ENCODE data around the gene COL5A2.

COL5A2 gene

DNA sequence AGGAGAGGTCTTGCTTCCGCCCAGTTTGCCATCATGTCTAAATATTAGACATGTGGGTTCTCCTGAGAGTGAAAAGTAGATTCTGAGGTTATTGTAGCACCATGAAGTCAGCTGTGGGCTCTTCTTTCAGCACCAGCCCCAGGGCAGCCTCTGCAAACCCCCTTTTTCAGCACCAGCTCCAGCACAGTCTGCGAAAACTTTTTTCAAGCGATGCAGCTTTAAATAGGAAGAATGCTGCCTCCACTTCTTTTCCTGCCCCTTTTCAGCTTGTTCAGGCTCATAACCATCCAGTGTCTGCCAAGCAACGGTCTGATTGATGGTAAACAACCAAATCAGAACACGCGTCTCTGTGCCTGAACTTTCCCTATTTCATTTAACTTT, at the start of gene COL5A2:
TSS of gene COL5A2 (minus strand) at position 192 of the 381 bp plus-strand sequence. CDS start at position 35, 157 bp downstream.
- Histone ChIP-seq H3K4me1 (ENCODE audit: control insufficient read depth, low read depth, low read length) (peaks cover 23% of the 10 kb centered on the region), H3K9ac (ENCODE audit: low read length) (peak within 1 kb of the TSS; percentile 33), H3K27me3 (ENCODE audit: control insufficient read depth, insufficient read depth, low read length) (no peaks in the 10 kb centered on the region), H3K4me3 (ENCODE audit: low read length) (peak within 1 kb of the TSS; percentile 72), H3K36me3 (ENCODE audit: control insufficient read depth, low read depth, low read length) (no peaks in the 10 kb centered on the region), H3K9me3 (ENCODE audit: control insufficient read depth, low read depth, low read length) (no peaks in the 10 kb centered on the region), H3K27ac (ENCODE audit: low read length) (no peak within 1 kb of the TSS)

GRCh38 chr2:189226017-189226416, 46.5 kb upstream of the COL5A2 start:
- Histone ChIP-seq H3K27me3 (ENCODE audit: control insufficient read depth, insufficient read depth, low read length) (no peaks in the 10 kb centered on the region), H3K4me1 (ENCODE audit: control insufficient read depth, low read depth, low read length) (no peaks in the 10 kb centered on the region), H3K4me3 (ENCODE audit: low read length) (no peak overlapping the region), H3K9me3 (ENCODE audit: control insufficient read depth, low read depth, low read length) (no peaks in the 10 kb centered on the region), H3K9ac (ENCODE audit: low read length) (no peak overlapping the region), H3K27ac (ENCODE audit: low read length) (no peak overlapping the region), H3K36me3 (ENCODE audit: control insufficient read depth, low read depth, low read length) (no peaks in the 10 kb centered on the region)

- Histone ChIP-seq H3K4me1 (ENCODE audit: control insufficient read depth, low read depth, low read length) (no peaks in the 10 kb centered on the region), H3K4me3 (ENCODE audit: low read length) (no peak overlapping the region), H3K27ac (ENCODE audit: low read length) (no peak overlapping the region), H3K9me3 (ENCODE audit: control insufficient read depth, low read depth, low read length) (no peaks in the 10 kb centered on the region), H3K36me3 (ENCODE audit: control insufficient read depth, low read depth, low read length) (no peaks in the 10 kb centered on the region), H3K27me3 (ENCODE audit: control insufficient read depth, insufficient read depth, low read length) (no peaks in the 10 kb centered on the region), H3K9ac (ENCODE audit: low read length) (no peak overlapping the region)
Measured at GRCh38 chr2:189225032-189225431, 45.5 kb upstream of the COL5A2 start.

- Histone ChIP-seq H3K27ac (ENCODE audit: low read length) (no peak overlapping the region), H3K9ac (ENCODE audit: low read length) (no peak overlapping the region), H3K27me3 (ENCODE audit: control insufficient read depth, insufficient read depth, low read length) (no peaks in the 10 kb centered on the region), H3K4me3 (ENCODE audit: low read length) (no peak overlapping the region), H3K9me3 (ENCODE audit: control insufficient read depth, low read depth, low read length) (no peaks in the 10 kb centered on the region), H3K36me3 (ENCODE audit: control insufficient read depth, low read depth, low read length) (no peaks in the 10 kb centered on the region), H3K4me1 (ENCODE audit: control insufficient read depth, low read depth, low read length) (peaks cover 9% of the 10 kb centered on the region)
Measured at GRCh38 chr2:189222468-189223105, 43.0 kb upstream of the COL5A2 start.

DNA sequence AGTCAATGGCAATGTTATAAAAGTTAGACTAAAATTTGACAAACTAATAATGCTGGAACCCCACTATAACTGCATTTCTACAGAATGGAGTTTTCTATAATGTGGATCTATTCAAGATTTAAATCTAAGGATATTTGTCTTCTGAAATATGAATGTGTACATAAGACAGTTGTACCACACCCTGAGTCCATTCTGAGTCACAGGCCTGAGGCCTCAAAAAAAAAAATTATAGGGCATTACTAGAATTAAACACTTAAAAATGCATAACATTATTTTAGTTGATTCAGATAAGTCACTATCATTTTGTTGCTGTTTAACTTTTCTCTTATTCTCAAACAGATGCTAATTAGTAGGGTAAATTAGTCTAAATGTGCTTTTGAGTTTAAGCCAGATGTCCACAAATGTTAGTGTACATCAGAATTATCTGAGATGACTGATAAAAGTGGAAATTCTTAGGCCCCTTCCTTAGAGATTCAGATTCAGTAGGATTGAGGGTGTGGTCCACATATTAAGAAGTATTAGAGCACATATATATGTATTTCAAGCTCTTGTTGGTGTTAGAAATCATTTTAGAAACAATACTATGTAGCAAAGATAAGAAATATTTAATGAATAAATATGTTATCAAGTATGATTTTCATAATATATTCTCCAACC, 42.4 kb upstream of the COL5A2 start:
- Histone ChIP-seq H3K27me3 (ENCODE audit: control insufficient read depth, insufficient read depth, low read length) (no peaks in the 10 kb centered on the region), H3K4me3 (ENCODE audit: low read length) (no peak overlapping the region), H3K4me1 (ENCODE audit: control insufficient read depth, low read depth, low read length) (peaks cover 14% of the 10 kb centered on the region), H3K9ac (ENCODE audit: low read length) (no peak overlapping the region), H3K27ac (ENCODE audit: low read length) (no peak overlapping the region), H3K36me3 (ENCODE audit: control insufficient read depth, low read depth, low read length) (no peaks in the 10 kb centered on the region), H3K9me3 (ENCODE audit: control insufficient read depth, low read depth, low read length) (no peaks in the 10 kb centered on the region)

DNA sequence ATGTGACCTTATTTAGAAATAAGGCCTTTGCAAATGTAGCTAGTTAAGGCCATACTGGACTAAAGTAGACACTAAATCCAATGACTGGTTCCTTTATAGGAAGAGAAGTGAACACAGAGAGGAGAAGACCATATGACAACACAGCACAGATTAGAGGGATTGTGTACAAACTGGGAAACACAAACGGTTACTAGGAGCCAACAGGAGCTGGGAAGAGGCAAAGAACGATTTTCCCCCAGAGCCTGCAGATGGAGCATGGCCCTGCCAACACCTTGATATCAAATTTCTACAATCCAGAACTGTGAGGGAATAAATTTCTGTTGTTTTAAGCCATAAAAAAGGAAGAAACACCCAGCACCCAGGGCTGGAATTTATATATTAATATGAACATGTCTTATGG, 38.7 kb upstream of the COL5A2 start:
- Histone ChIP-seq H3K4me3 (ENCODE audit: low read length) (no peak overlapping the region), H3K27me3 (ENCODE audit: control insufficient read depth, insufficient read depth, low read length) (no peaks in the 10 kb centered on the region), H3K9me3 (ENCODE audit: control insufficient read depth, low read depth, low read length) (no peaks in the 10 kb centered on the region), H3K4me1 (ENCODE audit: control insufficient read depth, low read depth, low read length) (peaks cover 27% of the 10 kb centered on the region), H3K36me3 (ENCODE audit: control insufficient read depth, low read depth, low read length) (no peaks in the 10 kb centered on the region), H3K9ac (ENCODE audit: low read length) (no peak overlapping the region), H3K27ac (ENCODE audit: low read length) (no peak overlapping the region)

GRCh38 chr2:189217541-189217940, 38.0 kb upstream of the COL5A2 start:
- no peaks in the 10 kb centered on the region for H3K27me3 ChIP-seq (ENCODE audit: control insufficient read depth, insufficient read depth, low read length)
- H3K9me3 ChIP-seq (ENCODE audit: control insufficient read depth, low read depth, low read length): no peaks in the 10 kb centered on the region
- H3K4me3 ChIP-seq (ENCODE audit: low read length): no peak overlapping the region
- H3K4me1 ChIP-seq (ENCODE audit: control insufficient read depth, low read depth, low read length): peaks cover 27% of the 10 kb centered on the region
- H3K9ac ChIP-seq (ENCODE audit: low read length): no peak overlapping the region
- peak overlapping the region; percentile 54 for H3K27ac ChIP-seq (ENCODE audit: low read length)
- no peaks in the 10 kb centered on the region for H3K36me3 ChIP-seq (ENCODE audit: control insufficient read depth, low read depth, low read length)

- Histone ChIP-seq H3K9ac (ENCODE audit: low read length) (no peak overlapping the region), H3K27me3 (ENCODE audit: control insufficient read depth, insufficient read depth, low read length) (no peaks in the 10 kb centered on the region), H3K4me1 (ENCODE audit: control insufficient read depth, low read depth, low read length) (peaks cover 27% of the 10 kb centered on the region), H3K36me3 (ENCODE audit: control insufficient read depth, low read depth, low read length) (no peaks in the 10 kb centered on the region), H3K27ac (ENCODE audit: low read length) (peak overlapping the region; percentile 54), H3K9me3 (ENCODE audit: control insufficient read depth, low read depth, low read length) (no peaks in the 10 kb centered on the region), H3K4me3 (ENCODE audit: low read length) (no peak overlapping the region)
Measured at GRCh38 chr2:189217051-189217450, 37.5 kb upstream of the COL5A2 start.

DNA sequence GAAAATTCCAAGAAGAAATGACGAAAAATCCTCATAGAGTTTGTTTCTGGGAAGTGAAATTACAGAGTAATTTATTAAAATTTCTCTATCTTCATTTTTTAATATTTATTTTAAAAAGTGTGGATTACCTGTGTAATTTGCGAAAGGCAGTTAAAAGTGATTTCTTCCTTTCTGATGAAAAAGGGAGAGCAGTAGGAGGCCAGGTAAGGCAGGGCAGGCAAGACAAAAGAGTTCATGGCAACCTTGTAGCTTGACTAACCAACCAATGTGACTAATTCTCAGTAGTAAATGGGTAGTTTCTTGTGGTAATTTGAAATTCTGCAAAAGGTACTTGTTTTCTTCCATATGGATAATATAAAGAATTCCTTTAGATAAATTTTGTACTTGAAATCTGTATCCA, 34.9 kb upstream of the COL5A2 start:
- Histone ChIP-seq H3K27me3 (ENCODE audit: control insufficient read depth, insufficient read depth, low read length) (no peaks in the 10 kb centered on the region), H3K27ac (ENCODE audit: low read length) (no peak overlapping the region), H3K9ac (ENCODE audit: low read length) (no peak overlapping the region), H3K36me3 (ENCODE audit: control insufficient read depth, low read depth, low read length) (no peaks in the 10 kb centered on the region), H3K4me1 (ENCODE audit: control insufficient read depth, low read depth, low read length) (peaks cover 36% of the 10 kb centered on the region), H3K4me3 (ENCODE audit: low read length) (no peak overlapping the region), H3K9me3 (ENCODE audit: control insufficient read depth, low read depth, low read length) (no peaks in the 10 kb centered on the region)

- Histone ChIP-seq H3K9me3 (ENCODE audit: control insufficient read depth, low read depth, low read length) (no peaks in the 10 kb centered on the region), H3K36me3 (ENCODE audit: control insufficient read depth, low read depth, low read length) (no peaks in the 10 kb centered on the region), H3K4me1 (ENCODE audit: control insufficient read depth, low read depth, low read length) (peaks cover 34% of the 10 kb centered on the region), H3K27ac (ENCODE audit: low read length) (no peak overlapping the region), H3K4me3 (ENCODE audit: low read length) (no peak overlapping the region), H3K27me3 (ENCODE audit: control insufficient read depth, insufficient read depth, low read length) (no peaks in the 10 kb centered on the region), H3K9ac (ENCODE audit: low read length) (no peak overlapping the region)
Measured at GRCh38 chr2:189213250-189213649, 33.7 kb upstream of the COL5A2 start.

GRCh38 chr2:189210250-189211087, 30.9 kb upstream of the COL5A2 start:
- H3K27me3 ChIP-seq (ENCODE audit: control insufficient read depth, insufficient read depth, low read length): no peaks in the 10 kb centered on the region
- no peaks in the 10 kb centered on the region for H3K36me3 ChIP-seq (ENCODE audit: control insufficient read depth, low read depth, low read length)
- H3K27ac ChIP-seq (ENCODE audit: low read length): no peak overlapping the region
- peaks cover 18% of the 10 kb centered on the region for H3K4me1 ChIP-seq (ENCODE audit: control insufficient read depth, low read depth, low read length)
- H3K4me3 ChIP-seq (ENCODE audit: low read length): no peak overlapping the region
- no peaks in the 10 kb centered on the region for H3K9me3 ChIP-seq (ENCODE audit: control insufficient read depth, low read depth, low read length)
- H3K9ac ChIP-seq (ENCODE audit: low read length): no peak overlapping the region
